GM21717 (cell line): ENCODE results near the gene STK10.

Experiments
- ATAC-seq: cut with Tn5 transposase; IDR thresholded peaks from one replicate; pipeline ENCODE4 v1.9.1; 2021; ENCODE audit warnings: mild to moderate bottlenecking, moderate library complexity; ENCODE audit not compliant: unreplicated experiment

The STK10 gene

GRCh38 chr5:172144931-172145869 lies 42.8 kb downstream of the STK10 start:
- ATAC-seq, result no peak

GRCh38 chr5:172144291-172144815 lies 43.7 kb downstream of the STK10 start:
- no peak for ATAC-seq

- ATAC-seq, result no peak
Observed at GRCh38 chr5:172143875-172144274, 44.1 kb downstream of the STK10 start.

GRCh38 chr5:172142709-172143215 lies 45.3 kb downstream of the STK10 start:
- no peak for ATAC-seq

- ATAC-seq, result no peak
Observed at GRCh38 chr5:172141949-172142319, 46.1 kb downstream of the STK10 start.

- no peak for ATAC-seq
Observed at GRCh38 chr5:172140866-172141265, 47.2 kb downstream of the STK10 start.

- no peak for ATAC-seq
Observed at GRCh38 chr5:172140120-172140519, 47.9 kb downstream of the STK10 start.

GRCh38 chr5:172137046-172137445 lies 51.0 kb downstream of the STK10 start:
- ATAC-seq, result no peak

GRCh38 chr5:172133359-172134029 lies 54.5 kb downstream of the STK10 start:
- ATAC-seq, result no peak

- ATAC-seq, result no peak
Observed at GRCh38 chr5:172131690-172132089, 56.3 kb downstream of the STK10 start.

- no peak for ATAC-seq
Observed at GRCh38 chr5:172129256-172129910, 58.6 kb downstream of the STK10 start.

GRCh38 chr5:172127581-172127980 lies 60.4 kb downstream of the STK10 start:
- no peak for ATAC-seq

- ATAC-seq, result no peak
Observed at GRCh38 chr5:172123269-172123692, 64.7 kb downstream of the STK10 start.

GRCh38 chr5:172119921-172120688 lies 67.9 kb downstream of the STK10 start:
- no peak for ATAC-seq

GRCh38 chr5:172118891-172119290 lies 69.1 kb downstream of the STK10 start:
- no peak for ATAC-seq

- ATAC-seq, result no peak
Observed at GRCh38 chr5:172117977-172118701, 69.9 kb downstream of the STK10 start.

- ATAC-seq, result no peak
Observed at GRCh38 chr5:172115541-172115982, 72.5 kb downstream of the STK10 start.

- peak; percentile 65 for ATAC-seq
Observed at GRCh38 chr5:172114875-172115422, 73.1 kb downstream of the STK10 start.

GRCh38 chr5:172113036-172113435 lies 75.0 kb downstream of the STK10 start:
- no peak for ATAC-seq
